Esophagus muscularis mucosa (tissue), 4 donors: ENCODE measurements around the gene HOXC9. TPM values are rescaled to one million over a fixed set of nuclear protein-coding genes. Genes with fewer than 3 reads are reported as not detected.

ENCODE experiments used
- DNase-seq: peaks from one replicate; pipeline ENCODE4 v3.0.0-alpha.2; 2017; ENCODE audit errors: extremely low spot score
- H3K27ac ChIP-seq, 4 donors: fragments of 200-600 bp; sonication (generic); replicated peaks in 1 of 4; 1 replicate in 3 of 4; 2 replicates in 1 of 4; pipeline ENCODE4 v1.5.1; 2016 to 2019; ENCODE audit warnings: mild to moderate bottlenecking in 1 of 4
- H3K27me3 ChIP-seq, 4 donors: fragments of 200-600 bp; sonication (generic); one replicate each; pipeline versions ENCODE4 v1.5.1 to v1.6.0; 2016 to 2019
- H3K36me3 ChIP-seq, 4 donors: fragments of 200-600 bp; sonication (generic); one replicate each; pipeline ENCODE4 v1.5.1; 2016 to 2019
- H3K4me1 ChIP-seq, 4 donors: fragments of 200-600 bp; sonication (generic); one replicate each; pipeline ENCODE4 v1.5.1; 2016 to 2019
- H3K4me3 ChIP-seq, 4 donors: fragments of 200-600 bp; sonication (generic); 1 replicate in 2 of 4; 2 replicates in 2 of 4; pipeline ENCODE4 v1.5.1; 2016 to 2019; ENCODE audit warnings: mild to moderate bottlenecking in 4 of 4, moderate library complexity in 1 of 4
- H3K9me3 ChIP-seq, 4 donors: fragments of 200-600 bp; sonication (generic); 1 replicate in 3 of 4; 2 replicates in 1 of 4; pipeline ENCODE4 v1.5.1; 2016 to 2019
- CTCF ChIP-seq, 3 experiments: fragments of 200-600 bp in 2 of 3; fragments of 450-650 bp in 1 of 3; sonication (generic) in 2 of 3; IDR thresholded peaks; one replicate each; pipeline ENCODE4 v1.5.1; 2017 to 2019; ENCODE audit warnings: antibody characterized with exemption in 3 of 3, mild to moderate bottlenecking in 2 of 3, moderate library complexity in 1 of 3
- EP300 ChIP-seq: sonication (generic); formaldehyde crosslinking; IDR thresholded peaks from one replicate; pipeline ENCODE4 v1.6.1; 2017; ENCODE audit warnings: antibody characterized with exemption
- POLR2A ChIP-seq: fragments of 450-650 bp; IDR thresholded peaks from one replicate; pipeline ENCODE4 v1.6.1; 2017; ENCODE audit warnings: antibody characterized with exemption, moderate library complexity, mild to moderate bottlenecking, low read depth
- POLR2AphosphoS5 ChIP-seq, 2 donors: sonication (generic); formaldehyde crosslinking; IDR thresholded peaks; one replicate each; pipeline ENCODE4 v1.6.1; 2017; ENCODE audit warnings: antibody characterized with exemption in 2 of 2
- WGBS: methylation state at CpG from one replicate; pipeline ENCODE4 v1.1.5; 2018; 5-methylcytosine and 5-hydroxymethylcytosine counted together
- intact Hi-C: fragments of 100-400 bp; cut with DNase I; formaldehyde crosslinking; loops from one replicate; pipeline ENCODE4 v1.15.1; 2023
- total RNA-seq, 4 donors: library from RNA; depleted of rRNA; stranded (reverse); fragments of >200 nt; gene quantifications; one replicate each; pipeline versions ENCODE4 v1.1.0 to v1.2.1, GENCODE V29; 2016

HOXC9 gene
- total RNA-seq, 4 donors from 2014 or later: not detected

- no peak for TF ChIP-seq EP300
- TF ChIP-seq POLR2AphosphoS5 (IDR thresholded peaks at IDR 0.05): no peak
- no peak for TF ChIP-seq POLR2A
- no peak for TF ChIP-seq CTCF (IDR thresholded peaks at IDR 0.05)
- H3K9me3 ChIP-seq: no peaks in the 10 kb centered on the region
- H3K4me3 ChIP-seq: no peak overlapping the region
- peaks cover 0 to 34% (median 0%) of the 10 kb centered on the region in 4 donors for H3K27me3 ChIP-seq
- WGBS: 59% methylated on average over 5 of the region's 5 CpGs
- intact Hi-C loops: no loop called here
- peaks cover 9 to 36% (median 24%) of the 10 kb centered on the region in 4 donors for H3K4me1 ChIP-seq
- peak overlapping the region in 3 of 4 donors; percentile 27 to 69 (median 63) for H3K27ac ChIP-seq
- no peak for DNase-seq
- no peaks in the 10 kb centered on the region for H3K36me3 ChIP-seq
Measured at GRCh38 chr12:54038284-54038870, 38.4 kb downstream of the HOXC9 start.

DNA sequence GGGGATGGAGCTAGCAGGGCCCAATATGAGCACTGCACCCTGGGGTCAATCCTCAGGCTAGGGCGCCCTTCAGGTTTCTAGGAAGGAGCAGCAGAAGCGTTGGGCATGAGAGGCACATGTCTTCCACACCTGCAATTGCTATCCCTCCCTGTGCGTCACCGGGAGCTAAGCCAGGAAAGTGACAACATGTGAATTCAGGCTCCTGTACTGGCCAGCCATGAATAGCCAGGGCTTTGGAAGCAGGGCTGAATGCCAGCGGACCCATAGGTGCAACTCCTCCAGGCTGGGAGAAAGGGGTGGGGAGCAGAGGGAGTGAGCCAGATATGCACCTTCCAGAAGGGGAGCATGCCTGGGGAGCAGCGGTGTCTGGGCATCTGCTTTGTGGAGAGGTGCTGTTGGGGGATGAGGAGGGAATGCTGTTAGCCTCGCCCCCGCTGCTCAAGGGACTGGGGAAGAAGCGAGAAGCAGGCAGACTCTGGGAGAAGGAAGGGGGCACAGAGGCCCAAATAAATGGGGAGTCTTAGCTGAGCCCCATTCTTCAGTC lies 39.0 kb downstream of the HOXC9 start:
- Histone ChIP-seq H3K4me1 (peaks cover 8 to 32% (median 19%) of the 10 kb centered on the region in 4 donors), H3K36me3 (no peaks in the 10 kb centered on the region), H3K4me3 (peak overlapping the region in 2 of 4 donors; percentile 21 to 30), H3K27ac (peak overlapping the region in 3 of 4 donors; percentile 60 to 69 (median 63)), H3K27me3 (peaks cover 0 to 29% (median 0%) of the 10 kb centered on the region in 4 donors), H3K9me3 (no peaks in the 10 kb centered on the region)
- no peak for DNase-seq
- TF ChIP-seq POLR2AphosphoS5 (IDR thresholded peaks at IDR 0.05) (peak in 1 of 2 donors; percentile 13), CTCF (IDR thresholded peaks at IDR 0.05) (no peak)
- 49% methylated on average over 9 of the region's 9 CpGs for WGBS
- intact Hi-C loops: no loop called here

DNA sequence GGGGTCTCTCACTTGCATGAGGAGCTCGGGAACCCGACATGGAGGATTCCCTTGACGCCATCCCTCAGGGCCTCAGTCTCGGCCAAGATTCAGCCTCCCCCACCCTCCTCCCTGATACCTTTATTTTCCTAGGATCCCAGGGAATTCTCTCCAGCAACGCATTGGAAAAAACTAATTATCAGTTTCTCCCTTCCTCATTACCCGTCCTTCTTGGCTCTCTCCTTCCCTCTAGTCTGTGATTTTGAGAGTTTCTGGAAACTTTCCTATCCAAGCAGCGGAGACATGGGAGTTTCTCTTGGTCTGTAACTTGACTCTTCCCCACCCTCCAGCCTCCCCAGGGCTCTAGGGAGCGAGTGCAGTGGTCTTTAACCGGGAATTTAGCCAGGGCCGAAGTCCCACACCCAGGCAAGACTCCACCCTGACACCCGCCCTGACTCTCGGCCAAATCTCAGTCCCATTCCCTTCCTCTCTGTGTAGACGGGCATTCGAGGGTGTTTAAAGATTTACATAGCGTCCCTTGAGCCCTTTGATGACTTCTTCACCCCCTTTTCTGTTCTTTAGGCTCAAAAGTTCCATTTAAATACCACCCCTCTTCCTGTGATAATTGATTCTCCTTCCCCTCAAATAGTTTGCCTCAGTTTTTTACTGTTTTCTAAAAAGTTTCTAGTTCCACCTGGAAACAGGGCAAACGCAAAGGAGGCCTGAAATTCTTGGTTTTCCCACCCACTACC lies 39.6 kb downstream of the HOXC9 start:
- peaks cover 0 to 22% (median 0%) of the 10 kb centered on the region in 4 donors for H3K27me3 ChIP-seq
- no peak for DNase-seq
- H3K27ac ChIP-seq: peak overlapping the region in 3 of 4 donors; percentile 29 to 69 (median 60)
- WGBS: 51% methylated on average over 16 of the region's 16 CpGs
- H3K36me3 ChIP-seq: no peaks in the 10 kb centered on the region
- TF ChIP-seq EP300: no peak
- no peak for TF ChIP-seq CTCF (IDR thresholded peaks at IDR 0.05)
- no peak for TF ChIP-seq POLR2A
- TF ChIP-seq POLR2AphosphoS5 (IDR thresholded peaks at IDR 0.05): no peak
- intact Hi-C loops: no loop called here
- H3K4me3 ChIP-seq: peak overlapping the region in 3 of 4 donors; percentile 6 to 30 (median 21)
- H3K9me3 ChIP-seq: no peaks in the 10 kb centered on the region
- peaks cover 1 to 26% (median 13%) of the 10 kb centered on the region in 4 donors for H3K4me1 ChIP-seq

DNA sequence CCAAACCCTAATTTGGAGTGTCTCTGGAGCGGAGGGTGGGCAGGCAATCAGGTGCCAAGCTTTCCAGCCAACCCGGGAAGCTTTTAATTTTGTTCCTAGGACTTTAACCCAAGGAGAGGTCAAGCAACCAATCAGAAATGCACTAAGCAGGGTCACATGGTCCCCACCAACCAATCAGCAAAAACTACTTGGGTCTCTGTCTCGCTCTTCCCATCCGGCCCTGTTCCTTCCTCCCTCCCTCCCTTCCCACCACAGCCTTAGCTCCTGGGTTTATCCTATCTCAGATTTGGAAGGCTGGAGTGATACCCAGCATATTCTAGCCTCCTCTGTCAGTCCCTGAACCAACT lies 40.2 kb downstream of the HOXC9 start:
- peaks cover 0 to 21% (median 0%) of the 10 kb centered on the region in 4 donors for H3K27me3 ChIP-seq
- H3K4me1 ChIP-seq: peaks cover 0 to 23% (median 10%) of the 10 kb centered on the region in 4 donors
- intact Hi-C loops: no loop called here
- DNase-seq: no peak
- no peaks in the 10 kb centered on the region for H3K36me3 ChIP-seq
- no peaks in the 10 kb centered on the region for H3K9me3 ChIP-seq
- no peak for TF ChIP-seq CTCF (IDR thresholded peaks at IDR 0.05)
- TF ChIP-seq POLR2A: no peak
- H3K4me3 ChIP-seq: no peak overlapping the region
- 68% methylated on average over 4 of the region's 4 CpGs for WGBS
- peak overlapping the region in 3 of 4 donors; percentile 29 to 69 (median 60) for H3K27ac ChIP-seq
